MCF 10A (cell line): ENCODE measurements around the gene CD320. TPM values are rescaled to one million over a fixed set of nuclear protein-coding genes. Genes with fewer than 3 reads are reported as not detected.
"Not testable (repeated sequence)": the region's sequence is repeated elsewhere in the genome, so short reads cannot be mapped to it uniquely, and the experiment has no call there.

Source experiments
- BruUV-seq: library from RNA; stranded (reverse); fragments of 400-500 nt; replicated peaks from 2 replicates; lab custom pipeline; 2021; lab: Mats Ljungman, UMichigan
- CTCF ChIA-PET: fragments of 300-600 bp; sonication (Branson Sonifier 250); formaldehyde crosslinking; extraction: SDS; loops from one replicate; lab custom pipeline; 2021; ENCODE audit warnings: antibody characterized with exemption, inconsistent platforms; lab: Yijun Ruan, JAX
- POLR2A ChIA-PET: fragments of 300-600, 350-650 bp; sonication (Branson Sonifier 250); formaldehyde crosslinking; extraction: SDS; loops from one replicate; lab custom pipeline; 2020; ENCODE audit warnings: antibody characterized with exemption, inconsistent platforms; lab: Yijun Ruan, JAX
- DNase-seq: peaks from one replicate; pipeline ENCODE4 v3.0.0-alpha.2; 2018; ENCODE audit not compliant: unreplicated experiment
- H3K27ac Mint-ChIP-seq: one replicate; pipeline ENCODE4 v1.8.0; 2022; ENCODE audit warnings: mild to moderate bottlenecking, low read depth, mixed read lengths; ENCODE audit not compliant: unreplicated experiment
- H3K27me3 Mint-ChIP-seq: one replicate; pipeline ENCODE4 v1.8.0; 2022; ENCODE audit warnings: mixed read lengths; ENCODE audit not compliant: insufficient read depth, unreplicated experiment
- H3K36me3 Mint-ChIP-seq: one replicate; pipeline ENCODE4 v1.8.0; 2022; ENCODE audit warnings: mild to moderate bottlenecking, moderate library complexity, mixed read lengths; ENCODE audit not compliant: insufficient read depth, unreplicated experiment
- H3K4me1 Mint-ChIP-seq: one replicate; pipeline ENCODE4 v1.8.0; 2022; ENCODE audit warnings: mixed read lengths; ENCODE audit not compliant: insufficient read depth, unreplicated experiment
- H3K4me3 Mint-ChIP-seq: one replicate; pipeline ENCODE4 v1.8.0; 2022; ENCODE audit warnings: mild to moderate bottlenecking, moderate library complexity, mixed read lengths; ENCODE audit not compliant: unreplicated experiment
- H3K9me3 Mint-ChIP-seq: one replicate; pipeline ENCODE4 v1.8.0; 2022; ENCODE audit warnings: mixed read lengths; ENCODE audit not compliant: unreplicated experiment
- intact Hi-C: fragments of 100-400 bp; cut with micrococcal nuclease; formaldehyde crosslinking; loops from 2 replicates; pipeline ENCODE4 v1.14.1; 2022
- total RNA-seq: library from RNA; stranded (reverse); gene quantifications from 2 replicates; pipeline ENCODE4 v1.2.3, GENCODE V29; 2022
- TF ChIP-seq, protein P1 (sequence below): fragments of 200-600 bp; IDR thresholded peaks from one replicate; pipeline ENCODE4 v1.8.0; 2022; ENCODE audit warnings: antibody characterized with exemption, mild to moderate bottlenecking; ENCODE audit not compliant: unreplicated experiment

The CD320 gene
- total RNA-seq, 1 experiment from 2014 or later, result 68.8 TPM

- H3K27ac Mint-ChIP-seq, result peak overlapping the region; percentile 90
- POLR2A ChIA-PET, result interaction anchor here (0.6 to 6.7 kb wide), 10 partner anchors 9 to 1386 kb away, joined by 3 to 70 read pairs (median 12); partner anchors contain the start of genes CD320, HNRNPM, TIMM44 and ZNF414
- intact Hi-C loops, result no loop called here
- peaks cover 7% of the 10 kb centered on the region for H3K4me1 Mint-ChIP-seq
- CTCF ChIA-PET, result interaction anchor here (0.6 to 2.5 kb wide), 8 partner anchors 10 to 257 kb away, joined by 3 to 9 read pairs (median 3); partner anchors contain the start of gene MYO1F
- H3K36me3 Mint-ChIP-seq, result peaks cover 62% of the 10 kb centered on the region
- no peaks in the 10 kb centered on the region for H3K9me3 Mint-ChIP-seq
- TSS peak; percentile 70 for BruUV-seq
- DNase-seq, result no peak
- peak overlapping the region; percentile 88 for H3K4me3 Mint-ChIP-seq
- TF ChIP-seq, protein P1, sequence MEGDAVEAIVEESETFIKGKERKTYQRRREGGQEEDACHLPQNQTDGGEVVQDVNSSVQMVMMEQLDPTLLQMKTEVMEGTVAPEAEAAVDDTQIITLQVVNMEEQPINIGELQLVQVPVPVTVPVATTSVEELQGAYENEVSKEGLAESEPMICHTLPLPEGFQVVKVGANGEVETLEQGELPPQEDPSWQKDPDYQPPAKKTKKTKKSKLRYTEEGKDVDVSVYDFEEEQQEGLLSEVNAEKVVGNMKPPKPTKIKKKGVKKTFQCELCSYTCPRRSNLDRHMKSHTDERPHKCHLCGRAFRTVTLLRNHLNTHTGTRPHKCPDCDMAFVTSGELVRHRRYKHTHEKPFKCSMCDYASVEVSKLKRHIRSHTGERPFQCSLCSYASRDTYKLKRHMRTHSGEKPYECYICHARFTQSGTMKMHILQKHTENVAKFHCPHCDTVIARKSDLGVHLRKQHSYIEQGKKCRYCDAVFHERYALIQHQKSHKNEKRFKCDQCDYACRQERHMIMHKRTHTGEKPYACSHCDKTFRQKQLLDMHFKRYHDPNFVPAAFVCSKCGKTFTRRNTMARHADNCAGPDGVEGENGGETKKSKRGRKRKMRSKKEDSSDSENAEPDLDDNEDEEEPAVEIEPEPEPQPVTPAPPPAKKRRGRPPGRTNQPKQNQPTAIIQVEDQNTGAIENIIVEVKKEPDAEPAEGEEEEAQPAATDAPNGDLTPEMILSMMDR, result no peak
- H3K27me3 Mint-ChIP-seq, result no peaks in the 10 kb centered on the region
Measured at GRCh38 chr19:8319807-8320520, 11.8 kb upstream of the CD320 start.

- H3K27me3 Mint-ChIP-seq, BruUV-seq, H3K27ac Mint-ChIP-seq, H3K9me3 Mint-ChIP-seq, H3K4me3 Mint-ChIP-seq, intact Hi-C loops, H3K4me1 Mint-ChIP-seq, DNase-seq: not testable (repeated sequence)
- POLR2A ChIA-PET, result interaction anchor here (0.6 kb wide), 1 partner anchor 101 kb away, joined by 3 read pairs; no protein-coding TSS in a partner anchor
- H3K36me3 Mint-ChIP-seq, result peaks cover 63% of the 10 kb centered on the region
- CTCF ChIA-PET, result interaction anchor here (0.6 to 2.5 kb wide), 5 partner anchors 9 to 258 kb away, joined by 3 to 9 read pairs (median 3); no protein-coding TSS in a partner anchor
Measured at GRCh38 chr19:8318835-8319234, 10.7 kb upstream of the CD320 start.

GRCh38 chr19:8316351-8317125, 8.4 kb upstream of the CD320 start:
- Mint-ChIP-seq H3K9me3 (no peaks in the 10 kb centered on the region), H3K27me3 (no peaks in the 10 kb centered on the region), H3K27ac (no peak overlapping the region), H3K4me3 (no peak overlapping the region), H3K36me3 (peaks cover 55% of the 10 kb centered on the region), H3K4me1 (peaks cover 7% of the 10 kb centered on the region)
- TF ChIP-seq, protein P1, result no peak
- POLR2A ChIA-PET, result no interaction called here
- no TSS peak for BruUV-seq
- intact Hi-C loops, result no loop called here
- no peak for DNase-seq
- CTCF ChIA-PET, result interaction anchor here (0.5 to 0.7 kb wide), 3 partner anchors 42 to 122 kb away, joined by 3 read pairs; no protein-coding TSS in a partner anchor

DNA sequence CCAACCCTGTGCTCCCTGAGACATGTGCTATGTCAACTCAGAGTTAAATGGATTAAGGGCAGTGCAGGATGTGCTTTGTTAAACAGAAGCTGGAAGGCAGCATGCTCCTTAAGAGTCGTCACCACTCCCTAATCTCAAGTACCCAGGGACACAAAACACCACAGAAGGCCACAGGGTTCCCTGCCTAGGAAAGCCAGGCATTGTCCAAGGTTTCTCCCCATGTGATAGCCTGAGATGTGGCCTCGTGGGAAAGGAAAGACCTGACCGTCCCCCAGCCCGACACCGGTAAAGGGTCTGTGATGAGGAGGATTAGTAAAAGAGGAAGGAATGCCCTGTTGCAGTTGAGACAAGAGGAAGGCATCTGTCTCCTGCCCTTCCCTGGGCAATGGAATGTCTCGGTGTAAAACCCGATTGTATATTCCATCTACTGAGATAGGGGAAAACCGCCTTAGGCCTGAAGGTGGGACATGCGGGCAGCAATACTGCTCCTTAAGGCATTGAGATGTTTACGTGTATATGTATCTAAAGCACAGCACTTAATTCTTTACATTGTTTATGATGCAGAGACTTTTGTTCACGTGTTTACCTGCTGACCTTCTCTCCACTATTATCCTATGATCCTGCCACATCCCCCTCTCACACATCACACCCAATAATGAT, 7.0 kb upstream of the CD320 start:
- BruUV-seq, POLR2A ChIA-PET, H3K27ac Mint-ChIP-seq, H3K4me3 Mint-ChIP-seq, intact Hi-C loops, H3K9me3 Mint-ChIP-seq, H3K27me3 Mint-ChIP-seq, DNase-seq, CTCF ChIA-PET, H3K4me1 Mint-ChIP-seq: not testable (repeated sequence)
- H3K36me3 Mint-ChIP-seq, result peaks cover 55% of the 10 kb centered on the region
